DMS 273 treated with DMSO at 0.1 percent for 48 hours (cell line): ENCODE measurements around the gene FAM3D.
"Not testable (repeated sequence)": the region's sequence is repeated elsewhere in the genome, so short reads cannot be mapped to it uniquely, and the experiment has no call there.

Source experiments
- DNase-seq: peaks from one replicate; lab custom pipeline; 2025; lab: John Stamatoyannopoulos, UW

The FAM3D gene

GRCh38 chr3:58666683-58667082 is at the start of gene FAM3D:
TSS of gene FAM3D (minus strand) at chr3:58666774. CDS start at chr3:58655563, 11,211 bp downstream.
- DNase-seq: no peak

GRCh38 chr3:58713715-58714401 is 47.3 kb upstream of the FAM3D start:
- no peak for DNase-seq

- no peak for DNase-seq
Observed at GRCh38 chr3:58711871-58712270, 45.3 kb upstream of the FAM3D start.

GRCh38 chr3:58708983-58709382 is 42.4 kb upstream of the FAM3D start:
- DNase-seq: not testable (repeated sequence)

GRCh38 chr3:58708116-58708791 is 41.7 kb upstream of the FAM3D start:
- DNase-seq: no peak

GRCh38 chr3:58707390-58707930 is 40.9 kb upstream of the FAM3D start:
- DNase-seq: no peak

- no peak for DNase-seq
Observed at GRCh38 chr3:58706395-58707167, 40.0 kb upstream of the FAM3D start.

GRCh38 chr3:58704745-58705144 is 38.2 kb upstream of the FAM3D start:
- DNase-seq: no peak

GRCh38 chr3:58704304-58704703 is 37.7 kb upstream of the FAM3D start:
- DNase-seq: not testable (repeated sequence)

- DNase-seq: no peak
Observed at GRCh38 chr3:58698246-58698645, 31.7 kb upstream of the FAM3D start.

GRCh38 chr3:58697561-58697960 is 31.0 kb upstream of the FAM3D start:
- no peak for DNase-seq

GRCh38 chr3:58696813-58697212 is 30.2 kb upstream of the FAM3D start:
- not testable (repeated sequence) for DNase-seq

GRCh38 chr3:58696093-58696492 is 29.5 kb upstream of the FAM3D start:
- DNase-seq: no peak

- not testable (repeated sequence) for DNase-seq
Observed at GRCh38 chr3:58695284-58695683, 28.7 kb upstream of the FAM3D start.

GRCh38 chr3:58693940-58694850 is 27.6 kb upstream of the FAM3D start:
- DNase-seq: no peak

- no peak for DNase-seq
Observed at GRCh38 chr3:58692484-58692883, 25.9 kb upstream of the FAM3D start.

GRCh38 chr3:58691997-58692396 is 25.4 kb upstream of the FAM3D start:
- DNase-seq: peak; percentile 5

- no peak for DNase-seq
Observed at GRCh38 chr3:58690490-58690889, 23.9 kb upstream of the FAM3D start.

GRCh38 chr3:58688574-58688973 is 22.0 kb upstream of the FAM3D start:
- no peak for DNase-seq

GRCh38 chr3:58686847-58687246 is 20.3 kb upstream of the FAM3D start:
- no peak for DNase-seq

GRCh38 chr3:58685641-58686040 is 19.1 kb upstream of the FAM3D start:
- DNase-seq: no peak

GRCh38 chr3:58683466-58683865 is 16.9 kb upstream of the FAM3D start:
- DNase-seq: no peak
